GM10847 (cell line): ENCODE data around the gene SFXN5.

ENCODE experiments used
- POLR2A ChIP-seq: IDR thresholded peaks from 2 replicates; pipeline ENCODE4 v1.6.1; 2011; ENCODE audit not compliant: insufficient read length; ENCODE audit errors: extremely low read depth

Gene SFXN5

GRCh38 chr2:73043276-73043675, 28.2 kb downstream of the SFXN5 start:
- TF ChIP-seq POLR2A: no peak

- TF ChIP-seq POLR2A: no peak
Observed at GRCh38 chr2:73037947-73038585, 33.4 kb downstream of the SFXN5 start.

- no peak for TF ChIP-seq POLR2A
Observed at GRCh38 chr2:73036766-73037165, 34.7 kb downstream of the SFXN5 start.

- TF ChIP-seq POLR2A: no peak
Observed at GRCh38 chr2:73035899-73036711, 35.4 kb downstream of the SFXN5 start.

- no peak for TF ChIP-seq POLR2A
Observed at GRCh38 chr2:73034661-73035375, 36.7 kb downstream of the SFXN5 start.

GRCh38 chr2:73033766-73034381, 37.6 kb downstream of the SFXN5 start:
- no peak for TF ChIP-seq POLR2A

GRCh38 chr2:73033142-73033765, 38.3 kb downstream of the SFXN5 start:
- TF ChIP-seq POLR2A: no peak

- TF ChIP-seq POLR2A: no peak
Observed at GRCh38 chr2:73032702-73033097, 38.8 kb downstream of the SFXN5 start.

- no peak for TF ChIP-seq POLR2A
Observed at GRCh38 chr2:73031725-73032701, 39.5 kb downstream of the SFXN5 start.

- TF ChIP-seq POLR2A: no peak
Observed at GRCh38 chr2:73031095-73031678, 40.3 kb downstream of the SFXN5 start.

- TF ChIP-seq POLR2A: no peak
Observed at GRCh38 chr2:73028841-73029240, 42.7 kb downstream of the SFXN5 start.

GRCh38 chr2:73027340-73027739, 44.2 kb downstream of the SFXN5 start:
- no peak for TF ChIP-seq POLR2A

GRCh38 chr2:73023497-73023896, 48.0 kb downstream of the SFXN5 start:
- no peak for TF ChIP-seq POLR2A
